ENCODE data around the gene RABEP2.

GRCh38 chr16:28925386-28926228, 569 bp upstream of the RABEP2 start:
- TF ChIP-seq CTCF (conservative IDR thresholded peaks at IDR 0.05) (no peak), EZH2 (IDR thresholded peaks at IDR 0.05; ENCODE audit: low read depth) (no peak)

All from PC-9 (cell line).